GM19452 (cell line): Measurements from ENCODE around the gene ROPN1L.
"Not testable (repeated sequence)": the region's sequence is repeated elsewhere in the genome, so short reads cannot be mapped to it uniquely, and the experiment has no call there.

Source experiments
- ATAC-seq: cut with Tn5 transposase; IDR thresholded peaks from one replicate; pipeline ENCODE4 v1.9.1; 2021; ENCODE audit not compliant: unreplicated experiment

ROPN1L gene

DNA sequence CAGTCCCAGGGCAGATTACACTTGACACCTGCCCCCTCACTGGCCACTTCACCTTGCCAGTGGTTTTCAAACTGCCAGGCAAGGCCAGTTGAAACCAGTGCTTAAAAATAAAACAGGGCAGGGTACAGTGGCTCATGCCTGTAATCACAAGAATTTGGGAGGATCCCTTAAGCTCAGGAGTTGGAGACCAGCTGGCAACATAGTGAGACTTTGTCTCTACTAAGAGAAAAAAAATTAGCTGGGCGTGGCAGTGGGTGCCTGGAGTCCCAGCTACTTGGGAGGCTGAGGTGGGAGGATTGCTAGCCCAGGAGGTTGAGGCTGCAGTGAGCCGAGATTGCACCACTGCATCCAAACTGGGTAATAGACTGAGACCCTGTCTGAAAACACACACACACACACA lies 58.1 kb downstream of the ROPN1L start:
- ATAC-seq: no peak

DNA sequence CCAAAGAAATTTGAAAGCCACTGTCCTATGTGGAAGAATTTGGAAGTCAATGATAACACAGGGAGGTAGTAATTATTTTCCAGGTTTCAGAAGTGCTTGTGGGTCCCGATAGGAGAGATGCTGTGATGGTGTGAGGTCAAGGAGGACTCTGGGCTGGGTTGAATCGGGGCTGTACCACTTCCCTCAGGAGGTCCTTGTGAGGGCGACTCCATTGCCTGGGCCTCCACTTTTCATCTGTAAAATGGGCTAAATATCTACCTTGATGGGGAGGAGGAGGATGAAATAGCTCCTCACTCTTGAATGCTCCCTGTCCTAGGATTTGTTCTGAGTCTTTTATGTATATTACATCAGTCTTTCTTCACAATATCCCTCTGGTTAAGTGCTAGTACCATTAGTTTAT lies 59.0 kb downstream of the ROPN1L start:
- no peak for ATAC-seq

DNA sequence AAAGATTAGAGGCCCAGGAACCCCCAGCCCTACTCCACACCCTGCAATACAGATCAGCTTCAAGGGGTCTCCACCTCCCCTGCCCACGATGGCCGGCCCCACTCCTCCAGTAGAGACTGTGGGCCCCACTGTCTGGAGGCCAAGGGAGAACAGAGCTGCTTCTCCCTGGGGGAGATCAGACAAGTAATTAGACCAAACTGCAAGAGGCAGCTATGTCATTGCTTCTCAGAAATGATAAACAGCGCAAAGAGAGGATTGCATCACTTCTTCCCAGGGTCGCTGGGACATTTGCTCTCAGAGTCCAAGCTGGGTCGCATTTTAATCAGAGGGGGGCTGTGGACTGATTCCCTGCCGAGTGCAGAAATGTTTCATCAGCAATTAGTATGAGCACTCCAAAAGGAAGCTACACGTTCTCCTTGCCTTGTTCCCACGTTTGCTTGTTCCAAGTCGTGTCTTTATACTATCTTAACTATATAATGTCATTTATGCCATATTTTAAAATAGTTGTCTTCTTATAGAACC lies 59.9 kb downstream of the ROPN1L start:
- ATAC-seq: no peak

DNA sequence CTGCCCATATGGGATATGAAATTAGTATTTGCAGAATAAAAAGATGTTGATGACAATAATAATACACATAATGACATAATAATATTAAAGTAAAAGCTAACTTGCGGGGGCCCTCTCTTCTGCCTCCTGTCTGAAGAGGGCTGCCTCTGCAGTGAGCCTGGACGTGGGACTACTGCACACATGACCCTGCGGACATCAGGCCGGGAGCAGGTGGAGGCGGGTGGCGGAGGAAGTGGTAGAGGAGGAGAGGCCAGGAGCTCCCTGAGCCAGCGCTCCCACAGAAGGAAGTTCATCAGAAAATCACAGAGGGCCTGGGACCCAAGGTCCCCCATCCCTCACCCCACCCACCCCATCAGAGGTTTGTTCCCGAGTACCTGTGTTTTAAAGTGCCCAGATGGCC lies 60.5 kb downstream of the ROPN1L start:
- ATAC-seq: no peak

DNA sequence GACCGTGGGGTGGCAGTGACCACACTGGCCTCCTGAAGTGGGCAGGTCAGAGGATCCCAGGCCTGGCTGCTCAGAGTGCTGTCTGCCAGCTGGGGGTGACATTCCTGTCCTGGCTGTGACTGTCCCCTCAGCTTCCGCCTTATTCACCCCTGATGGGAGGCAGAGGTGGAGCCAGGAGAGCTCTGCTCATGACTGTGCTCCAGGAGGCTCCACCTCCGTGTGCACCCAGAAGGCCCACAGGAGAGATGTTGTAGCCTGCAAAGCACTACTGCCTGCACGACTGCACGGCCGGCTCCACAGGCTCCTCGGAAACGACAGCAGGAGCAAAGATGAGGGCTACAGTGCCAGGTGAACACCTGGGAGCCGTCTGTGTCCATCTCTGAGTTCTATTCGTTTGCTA lies 60.9 kb downstream of the ROPN1L start:
- no peak for ATAC-seq

DNA sequence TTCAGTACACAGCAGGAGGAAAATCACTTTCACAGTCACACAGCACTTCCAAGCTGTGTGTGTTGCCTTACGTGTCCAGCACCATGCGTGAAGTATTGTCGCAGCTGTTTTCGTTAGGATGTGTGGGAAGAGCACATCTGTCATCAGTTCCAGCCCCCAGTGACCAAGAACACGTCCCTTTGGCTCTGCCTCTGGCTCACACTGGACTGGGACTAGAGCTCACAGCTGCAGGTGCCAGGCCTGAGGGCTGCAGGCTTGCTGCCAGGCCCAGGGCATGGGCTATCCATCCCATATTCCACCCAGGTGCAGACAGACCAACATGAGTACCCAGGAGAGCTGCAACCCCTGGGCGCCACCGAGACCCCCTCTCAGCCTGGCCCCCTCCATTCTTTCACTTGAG lies 61.6 kb downstream of the ROPN1L start:
- ATAC-seq: no peak

DNA sequence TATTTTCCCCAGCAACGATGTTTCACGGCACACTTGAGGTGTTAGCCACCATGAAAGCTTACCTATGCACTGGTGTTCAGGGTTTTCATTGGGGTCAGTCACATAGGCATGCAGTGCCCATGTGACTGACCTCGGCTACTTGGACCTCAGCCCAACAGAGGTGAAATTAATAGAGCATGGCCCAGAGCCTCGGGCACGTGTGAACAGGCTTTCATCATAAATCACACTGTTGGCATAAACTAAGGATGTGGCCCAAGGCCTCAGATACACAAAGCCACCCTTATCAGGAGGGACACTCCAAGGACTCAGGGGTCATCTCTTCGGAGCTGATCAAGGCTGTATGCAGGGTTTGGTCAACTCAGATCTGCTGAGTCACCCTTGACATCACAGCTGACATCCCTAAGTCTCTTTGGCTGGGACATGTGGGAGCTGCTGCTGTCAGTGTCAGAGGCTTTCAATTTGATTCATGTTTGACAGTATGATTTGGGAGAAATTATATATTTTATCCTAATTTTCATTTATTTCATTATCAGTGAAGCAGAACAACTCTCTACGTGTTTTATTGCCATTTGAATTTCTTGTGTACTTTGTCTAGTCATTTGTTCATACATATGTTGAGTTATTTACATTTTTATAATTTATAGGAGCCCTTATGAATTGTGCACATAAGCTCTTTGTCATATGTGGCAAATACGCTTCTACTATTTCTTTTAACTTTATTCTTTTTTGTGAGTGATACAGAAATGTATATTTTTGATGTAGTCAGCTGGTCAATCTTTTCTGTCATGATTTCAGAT lies 62.5 kb downstream of the ROPN1L start:
- no peak for ATAC-seq

DNA sequence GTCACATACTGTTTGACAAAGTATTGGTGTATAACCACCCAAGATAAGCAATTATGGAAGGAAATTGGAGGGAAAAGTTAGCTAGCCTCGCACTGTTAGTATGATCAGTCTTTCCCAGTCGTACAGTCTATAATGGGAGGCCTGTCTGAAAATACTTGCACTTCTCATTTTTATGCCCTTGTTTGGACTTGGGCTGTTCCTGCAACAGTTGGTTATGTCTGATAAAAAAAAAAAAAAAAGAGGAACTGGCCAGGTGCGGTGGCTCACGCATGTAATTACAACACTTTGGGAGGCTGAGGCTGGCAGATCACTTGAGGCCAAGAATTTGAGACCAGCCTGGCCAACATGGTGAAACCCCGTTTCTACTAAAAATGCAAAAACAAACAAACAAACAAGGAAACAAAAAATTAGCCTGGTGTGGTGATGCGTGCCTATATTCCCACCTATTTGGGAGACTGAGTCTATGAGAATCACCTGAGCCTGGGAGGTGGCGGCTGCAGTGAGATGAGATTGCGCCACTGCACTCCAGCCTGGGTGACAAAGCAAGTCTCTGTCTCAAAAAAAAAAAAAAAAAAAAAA lies 63.9 kb downstream of the ROPN1L start:
- ATAC-seq: no peak

DNA sequence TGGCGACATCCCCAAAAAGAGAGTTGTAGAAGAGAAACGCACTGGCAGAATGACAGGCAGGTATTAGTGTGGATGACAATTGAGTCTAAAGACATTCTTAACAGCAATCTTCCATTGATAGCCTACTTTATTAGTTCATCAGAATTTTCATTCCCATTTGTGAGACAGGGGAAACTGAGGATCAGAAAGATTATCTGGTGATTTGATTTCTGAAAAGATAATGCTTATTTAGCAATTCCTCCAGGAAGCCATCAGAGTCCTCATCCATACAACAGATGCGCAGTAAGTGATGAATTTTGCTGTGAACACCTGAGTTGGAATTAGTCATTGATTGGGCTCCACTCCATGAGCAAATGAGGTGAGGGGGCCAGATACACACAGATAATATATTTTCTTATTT lies 64.9 kb downstream of the ROPN1L start:
- ATAC-seq: no peak

DNA sequence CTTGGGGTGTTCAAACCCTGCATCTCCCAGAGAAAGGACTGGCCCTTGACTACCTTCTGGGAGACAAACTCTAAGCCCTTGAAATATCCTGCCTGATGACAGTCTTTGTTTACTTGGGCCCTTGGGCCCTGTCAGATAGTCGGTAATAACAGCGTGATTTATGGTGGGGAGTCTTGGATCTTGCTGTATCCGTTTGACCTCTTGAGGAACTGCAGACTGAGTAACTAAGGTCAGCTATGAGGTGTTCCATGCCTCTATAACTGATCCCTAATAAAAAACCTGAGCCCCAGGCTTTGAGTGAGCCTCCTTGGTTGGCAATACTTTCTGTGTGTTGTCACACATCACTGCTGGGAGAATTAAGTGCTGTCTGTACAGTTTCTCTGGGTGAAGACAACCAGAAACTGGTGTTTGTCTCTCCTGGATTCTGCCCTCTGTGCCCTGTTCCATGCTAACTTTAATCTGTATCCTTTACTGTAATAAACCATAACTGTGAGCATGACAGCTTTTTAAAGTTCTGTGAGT lies 66.0 kb downstream of the ROPN1L start:
- ATAC-seq: no peak

DNA sequence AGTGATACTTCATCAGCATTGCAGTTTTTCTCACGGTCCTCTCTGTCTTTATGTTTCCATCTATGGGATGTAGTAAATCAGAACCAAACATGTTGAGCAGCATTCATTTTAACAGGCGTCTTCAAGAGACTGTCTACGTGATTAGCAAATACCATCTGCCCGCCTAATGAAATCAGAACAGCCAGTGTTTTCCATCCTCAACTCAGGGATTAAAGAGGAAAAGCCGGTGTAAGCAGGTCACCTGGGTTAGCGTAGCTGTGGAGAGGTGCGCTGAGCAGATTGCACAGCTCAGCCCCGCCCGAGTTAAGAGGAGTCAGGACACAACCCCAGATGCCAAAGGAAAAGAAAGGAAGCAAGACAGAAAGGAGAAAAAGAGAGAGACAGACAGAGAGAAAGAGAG lies 67.9 kb downstream of the ROPN1L start:
- ATAC-seq: no peak

DNA sequence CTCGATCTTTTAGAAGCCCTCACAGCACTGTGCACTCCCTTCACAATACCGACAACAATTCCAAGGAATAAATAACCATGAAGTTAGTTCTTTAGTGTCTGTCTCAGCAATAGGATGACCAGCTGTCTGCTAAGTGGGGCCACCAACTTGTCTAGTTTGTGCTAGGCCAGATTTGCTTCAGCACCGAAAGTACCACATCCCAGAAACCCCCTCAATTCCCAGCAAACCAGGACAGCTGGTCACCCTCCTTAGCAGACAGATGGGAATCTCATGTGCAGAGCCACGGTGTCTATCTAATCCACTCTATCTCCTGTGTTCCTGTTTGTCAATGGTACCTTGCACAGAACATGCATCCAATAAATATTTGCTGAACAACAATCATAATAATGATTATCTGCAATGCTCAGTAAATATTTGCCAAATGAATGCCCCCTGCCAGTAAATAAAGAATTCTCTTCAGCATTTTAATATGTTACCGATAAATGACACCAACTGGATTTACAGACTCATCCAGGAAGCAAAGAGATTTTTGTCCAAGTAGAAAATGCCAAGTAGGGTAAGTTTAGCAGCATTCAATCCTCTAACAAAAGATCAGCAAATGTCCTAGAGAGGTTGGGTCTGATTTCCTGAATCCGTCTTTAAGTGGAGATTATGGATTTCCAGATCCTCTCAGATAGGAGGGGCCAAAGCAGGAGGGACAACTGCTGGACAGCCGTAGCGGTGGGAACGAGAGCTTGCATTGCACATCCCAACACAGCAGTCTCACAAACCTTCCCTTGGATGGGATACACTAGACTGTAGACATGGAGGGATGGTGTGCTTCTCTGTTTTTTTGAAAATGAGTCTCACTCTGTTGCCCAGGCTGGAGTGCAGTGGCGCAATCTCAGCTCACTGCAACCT lies 70.3 kb downstream of the ROPN1L start:
- no peak for ATAC-seq

DNA sequence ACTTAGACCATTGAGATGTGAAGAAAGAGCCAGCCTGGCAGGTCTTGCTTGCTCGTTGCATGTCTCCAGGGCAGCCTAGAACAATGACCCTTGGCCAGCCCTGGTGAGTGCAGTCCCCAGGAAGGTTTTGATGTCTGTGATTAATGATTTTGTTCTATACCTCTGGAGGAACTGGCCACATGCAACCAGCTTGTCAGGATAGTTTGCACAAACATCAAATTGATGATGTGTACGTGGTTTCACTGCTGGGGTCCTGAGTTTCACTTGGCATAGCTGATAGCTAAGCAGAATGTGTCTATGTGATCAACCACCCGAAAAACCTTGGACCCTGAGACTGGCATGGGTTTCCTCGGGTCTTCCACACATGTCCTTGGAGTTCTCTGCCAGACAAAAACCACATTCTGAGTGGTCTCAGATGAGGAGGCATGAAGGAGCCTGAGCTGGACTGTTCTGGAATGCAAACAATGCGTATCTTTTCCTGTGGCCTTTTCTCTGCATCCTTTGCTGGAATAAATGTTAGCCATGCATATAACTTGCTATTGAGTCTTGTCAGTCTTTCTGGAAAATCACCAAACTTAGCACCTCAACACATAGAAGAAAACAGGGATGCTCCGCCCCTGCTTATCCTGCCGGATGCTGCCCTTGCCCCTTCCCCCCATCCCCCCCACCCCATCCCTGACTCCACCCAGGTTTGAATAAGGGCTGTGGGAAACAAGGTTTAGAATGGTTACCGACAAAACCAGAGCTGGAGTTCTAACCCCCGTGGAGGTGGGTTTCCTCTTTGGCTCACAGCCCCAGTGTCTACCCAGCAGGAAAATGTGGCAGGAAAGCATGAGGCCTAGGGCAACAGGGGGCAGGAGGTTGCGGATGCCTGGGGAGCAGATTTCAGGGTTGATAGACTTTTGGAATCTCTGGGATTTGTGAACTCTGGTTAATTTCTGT lies 72.1 kb downstream of the ROPN1L start:
- ATAC-seq: no peak

DNA sequence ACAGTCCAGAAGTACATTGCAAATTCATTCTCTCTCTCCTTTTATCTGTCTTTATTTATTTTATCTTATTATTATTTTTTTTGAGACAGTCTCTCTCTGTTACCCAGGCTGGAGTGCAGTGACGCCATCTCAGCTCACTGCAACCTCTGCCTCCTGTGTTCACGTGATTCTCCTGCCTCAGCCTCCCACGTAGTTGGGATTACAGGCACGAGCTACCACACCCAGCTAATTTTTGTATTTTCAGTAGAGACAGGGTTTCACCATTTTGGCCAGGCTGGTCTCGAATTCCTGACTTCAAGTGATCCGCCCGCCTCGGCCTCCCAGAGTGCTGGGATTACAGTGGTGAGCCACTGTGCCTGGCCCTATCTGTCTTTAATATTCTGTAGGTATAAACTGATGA lies 72.9 kb downstream of the ROPN1L start:
- not testable (repeated sequence) for ATAC-seq
